Cerebellar nuclear complex (tissue), 1 donor: ENCODE data around the gene ATP6V0E2.
A peak's percentile ranks its signal among the peaks of the same experiment; 100 is the strongest.
"Not testable (repeated sequence)": the region's sequence is repeated elsewhere in the genome, so short reads cannot be mapped to it uniquely, and the experiment has no call there.

Experiments
- DNase-seq, 2 experiments: peaks; one replicate each; lab custom pipeline; 2025; lab: John Stamatoyannopoulos, UW

Gene ATP6V0E2

GRCh38 chr7:149879766-149880637 lies 6.2 kb downstream of the ATP6V0E2 start:
- peak; percentile 65 to 76 for DNase-seq

- DNase-seq = no peak
Measured at GRCh38 chr7:149880638-149881311, 7.0 kb downstream of the ATP6V0E2 start.

- no peak for DNase-seq
Measured at GRCh38 chr7:149881328-149882247, 7.8 kb downstream of the ATP6V0E2 start.

GRCh38 chr7:149882248-149883047 lies 8.7 kb downstream of the ATP6V0E2 start:
- DNase-seq = no peak

- no peak for DNase-seq
Measured at GRCh38 chr7:149883048-149883438, 9.3 kb downstream of the ATP6V0E2 start.

GRCh38 chr7:149883452-149883861 lies 9.7 kb downstream of the ATP6V0E2 start:
- DNase-seq = peak in 1 of 2 experiments; percentile 20

GRCh38 chr7:149884016-149884415 lies 10.2 kb downstream of the ATP6V0E2 start:
- no peak for DNase-seq

- no peak for DNase-seq
Measured at GRCh38 chr7:149884541-149884940, 10.8 kb downstream of the ATP6V0E2 start.

- no peak for DNase-seq
Measured at GRCh38 chr7:149885191-149886017, 11.6 kb downstream of the ATP6V0E2 start.

- no peak for DNase-seq
Measured at GRCh38 chr7:149886018-149886415, 12.2 kb downstream of the ATP6V0E2 start.

- no peak for DNase-seq
Measured at GRCh38 chr7:149887311-149887710, 13.5 kb downstream of the ATP6V0E2 start.

GRCh38 chr7:149890715-149891114 lies 16.9 kb downstream of the ATP6V0E2 start:
- not testable (repeated sequence) for DNase-seq

GRCh38 chr7:149894957-149895356 lies 21.2 kb downstream of the ATP6V0E2 start:
- not testable (repeated sequence) for DNase-seq

- not testable (repeated sequence) for DNase-seq
Measured at GRCh38 chr7:149907776-149908376, 34.1 kb downstream of the ATP6V0E2 start.

- not testable (repeated sequence) for DNase-seq
Measured at GRCh38 chr7:149910219-149910618, 36.5 kb downstream of the ATP6V0E2 start.

GRCh38 chr7:149912126-149912525 lies 38.4 kb downstream of the ATP6V0E2 start:
- not testable (repeated sequence) for DNase-seq

- not testable (repeated sequence) for DNase-seq
Measured at GRCh38 chr7:149926414-149926813, 52.6 kb downstream of the ATP6V0E2 start.
